H1 (cell line): Measurements from ENCODE around the gene TTC33. TPM values are rescaled to one million over a fixed set of nuclear protein-coding genes. Genes with fewer than 3 reads are reported as not detected.

ENCODE experiments used
- CTCF ChIA-PET: fragments of 300-600 bp; sonication (Branson Sonifier 250); formaldehyde crosslinking; loops from one replicate; lab custom pipeline; 2021; ENCODE audit not compliant: partially characterized antibody; lab: Charles Lee
- POLR2A ChIA-PET: fragments of 300-600 bp; sonication (Branson Sonifier 250); formaldehyde crosslinking; loops from one replicate; lab custom pipeline; 2021; ENCODE audit warnings: inconsistent platforms; ENCODE audit not compliant: partially characterized antibody; lab: Charles Lee
- DNase-seq, 2 experiments: peaks; one replicate each; pipeline versions ENCODE4 v3.0.0 to v3.0.0-alpha.2; 2010 to 2022; ENCODE audit warnings: low spot score in 2 of 2, low read depth in 1 of 2, mixed read lengths in 1 of 2
- FAIRE-seq: peaks from 2 replicates; lab custom pipeline; 2011; peaks lifted over from hg19 to GRCh38; lab: Jason Lieb, UNC
- H2AFZ ChIP-seq: 2 replicates; pipeline ENCODE4 v1.8.1; 2012; ENCODE audit warnings: low read length, inconsistent platforms
- H2AK5ac ChIP-seq: 2 replicates; pipeline ENCODE4 v1.6.1; 2013; ENCODE audit warnings: low read depth, low read length
- H2BK120ac ChIP-seq: replicated peaks from 2 replicates; pipeline ENCODE3; 2013; ENCODE audit warnings: low read depth, low read length, inconsistent platforms
- H2BK12ac ChIP-seq: 2 replicates; pipeline ENCODE4 v1.6.1; 2013; ENCODE audit warnings: low read depth, low read length
- H2BK15ac ChIP-seq: 2 replicates; pipeline ENCODE4 v1.6.1; 2013; ENCODE audit warnings: low read length
- H2BK20ac ChIP-seq: 2 replicates; pipeline ENCODE4 v1.6.1; 2013; ENCODE audit warnings: low read length
- H2BK5ac ChIP-seq: 2 replicates; pipeline ENCODE4 v1.6.1; 2013; ENCODE audit warnings: low read depth, low read length
- H3K14ac ChIP-seq: 2 replicates; pipeline ENCODE4 v1.6.1; 2013; ENCODE audit warnings: inconsistent platforms; ENCODE audit not compliant: insufficient read length
- H3K18ac ChIP-seq: 2 replicates; pipeline ENCODE4 v1.6.1; 2013; ENCODE audit warnings: low read length; ENCODE audit errors: extremely low read depth
- H3K23ac ChIP-seq: 2 replicates; pipeline ENCODE4 v1.6.1; 2013; ENCODE audit warnings: inconsistent platforms; ENCODE audit not compliant: insufficient read length
- H3K23me2 ChIP-seq: 2 replicates; pipeline ENCODE4 v1.6.1; 2013; ENCODE audit warnings: low read depth, low read length
- H3K27ac ChIP-seq: 2 replicates; pipeline ENCODE4 v1.6.1; 2011; ENCODE audit warnings: low read depth, low read length, inconsistent platforms
- H3K27me3 ChIP-seq, 4 experiments: replicated peaks in 1 of 4; 1 replicate in 1 of 4; 2 replicates in 3 of 4; pipeline versions ENCODE4 v1.6.1 to v1.8.1; 2011 to 2013; ENCODE audit warnings: low read length in 3 of 4, mild to moderate bottlenecking in 3 of 4, inconsistent platforms in 2 of 4, mixed read lengths in 2 of 4, moderate library complexity in 1 of 4; ENCODE audit not compliant: control insufficient read depth in 3 of 4, insufficient read depth in 3 of 4; ENCODE audit errors: extremely low read depth in 1 of 4
- H3K36me3 ChIP-seq, 4 experiments: 2 replicates each; pipeline versions ENCODE4 v1.6.1 to v1.8.1; 2011 to 2013; ENCODE audit warnings: mild to moderate bottlenecking in 4 of 4, low read length in 3 of 4, moderate library complexity in 2 of 4, control low read depth in 1 of 4, inconsistent platforms in 1 of 4; ENCODE audit not compliant: insufficient read depth in 4 of 4, control insufficient read depth in 2 of 4
- H3K4ac ChIP-seq: replicated peaks from 2 replicates; pipeline ENCODE3; 2013; ENCODE audit warnings: low read length, low read depth, mixed read lengths, inconsistent platforms; ENCODE audit not compliant: insufficient read length
- H3K4me1 ChIP-seq, 4 experiments: replicated peaks in 1 of 4; 1 replicate in 1 of 4; 2 replicates in 3 of 4; pipeline versions ENCODE4 v1.6.1 to v1.8.1; 2011 to 2013; ENCODE audit warnings: low read length in 3 of 4, inconsistent platforms in 2 of 4, mixed read lengths in 1 of 4; ENCODE audit not compliant: insufficient read depth in 4 of 4, control insufficient read depth in 3 of 4
- H3K4me2 ChIP-seq, 2 experiments: 2 replicates each; pipeline versions ENCODE4 v1.6.1 to v1.8.1; 2011 to 2013; ENCODE audit warnings: low read depth in 2 of 2, low read length in 2 of 2, control low read depth in 1 of 2, inconsistent platforms in 1 of 2, mild to moderate bottlenecking in 1 of 2; ENCODE audit not compliant: insufficient read depth in 1 of 2
- H3K4me3 ChIP-seq, 4 experiments: fragments of 200-600, 300-600 bp in 1 of 4; sonication (generic), shearing (Covaris generic), sonication (Bioruptor Twin) in 1 of 4; 2 replicates each; pipeline versions ENCODE4 v1.5.1 to v1.8.1; 2011 to 2016; ENCODE audit warnings: low read length in 4 of 4, low read depth in 3 of 4, control low read depth in 2 of 4, inconsistent platforms in 2 of 4, mild to moderate bottlenecking in 2 of 4, mixed read lengths in 1 of 4, moderate library complexity in 1 of 4; ENCODE audit not compliant: insufficient read depth in 2 of 4; ENCODE audit errors: extremely low read depth in 1 of 4
- H3K56ac ChIP-seq: replicated peaks from 2 replicates; pipeline ENCODE3; 2013; ENCODE audit warnings: low read depth, mild to moderate bottlenecking, mixed read lengths, low read length, inconsistent platforms; ENCODE audit not compliant: insufficient read length
- H3K79me1 ChIP-seq: 2 replicates; pipeline ENCODE4 v1.6.1; 2013; ENCODE audit warnings: low read depth, low read length, control low read depth
- H3K79me2 ChIP-seq, 2 experiments: 2 replicates each; pipeline versions ENCODE4 v1.6.1 to v1.8.1; 2012 to 2013; ENCODE audit warnings: low read length in 2 of 2, mild to moderate bottlenecking in 2 of 2, inconsistent platforms in 1 of 2; ENCODE audit not compliant: insufficient read depth in 2 of 2, control insufficient read depth in 1 of 2
- H3K9ac ChIP-seq, 4 experiments: replicated peaks in 1 of 4; 1 replicate in 1 of 4; 2 replicates in 3 of 4; pipeline versions ENCODE4 v1.6.1 to v1.8.1; 2011 to 2013; ENCODE audit warnings: low read depth in 3 of 4, low read length in 3 of 4, control low read depth in 2 of 4, mild to moderate bottlenecking in 2 of 4, moderate library complexity in 2 of 4, inconsistent platforms in 1 of 4; ENCODE audit errors: extremely low read depth in 1 of 4
- H3K9me3 ChIP-seq, 2 experiments: 2 replicates each; pipeline versions ENCODE4 v1.6.1 to v1.8.1; 2012 to 2013; ENCODE audit warnings: mild to moderate bottlenecking in 2 of 2, moderate library complexity in 2 of 2, control low read depth in 1 of 2, inconsistent platforms in 1 of 2, low read depth in 1 of 2, low read length in 1 of 2, mixed read lengths in 1 of 2; ENCODE audit not compliant: insufficient read depth in 2 of 2
- H4K20me1 ChIP-seq, 2 experiments: replicated peaks in 1 of 2; 2 replicates each; pipeline versions ENCODE3 to v1.8.1; 2011 to 2013; ENCODE audit warnings: inconsistent platforms in 2 of 2, low read length in 2 of 2, mild to moderate bottlenecking in 1 of 2; ENCODE audit not compliant: insufficient read depth in 2 of 2, control insufficient read depth in 1 of 2
- H4K5ac ChIP-seq: 2 replicates; pipeline ENCODE4 v1.6.1; 2013; ENCODE audit warnings: low read length, low read depth, mixed read lengths, inconsistent platforms; ENCODE audit not compliant: insufficient read length
- H4K8ac ChIP-seq: 2 replicates; pipeline ENCODE4 v1.8.0; 2013; ENCODE audit warnings: mild to moderate bottlenecking, moderate library complexity, low read length, inconsistent platforms; ENCODE audit not compliant: insufficient read depth; ENCODE audit errors: extremely low read depth
- H4K91ac ChIP-seq: replicated peaks from 2 replicates; pipeline ENCODE3; 2013; ENCODE audit warnings: low read length, mixed read lengths, inconsistent platforms; ENCODE audit not compliant: insufficient read length
- BCL11A ChIP-seq, 2 experiments: IDR thresholded peaks; one replicate each; pipeline ENCODE4 v1.6.1; 2011; ENCODE audit warnings: low read depth in 2 of 2, low read length in 2 of 2, mild to moderate bottlenecking in 2 of 2
- CEBPB ChIP-seq: IDR thresholded peaks from 2 replicates; pipeline ENCODE4 v1.6.1; 2012; ENCODE audit warnings: low read depth, low read length
- CHD1 ChIP-seq: IDR thresholded peaks from 2 replicates; pipeline ENCODE4 v1.6.1; 2012; ENCODE audit warnings: low read depth, low read length, improper control_type of control experiment
- CREB1 ChIP-seq: IDR thresholded peaks from 2 replicates; pipeline ENCODE4 v1.6.1; 2012; ENCODE audit warnings: inconsistent platforms
- GABPA ChIP-seq: IDR thresholded peaks from 2 replicates; pipeline ENCODE4 v1.6.1; 2011; ENCODE audit warnings: mild to moderate bottlenecking, low read length, moderate library complexity, borderline replicate concordance; ENCODE audit not compliant: insufficient read depth
- HDAC2 ChIP-seq, 2 experiments: fragments of 300-600 bp in 1 of 2; sonication (generic) in 1 of 2; IDR thresholded peaks; 2 replicates each; pipeline ENCODE4 v1.6.1; 2011 to 2012; ENCODE audit warnings: low read depth in 2 of 2, low read length in 2 of 2, mild to moderate bottlenecking in 2 of 2, moderate library complexity in 2 of 2, borderline replicate concordance in 1 of 2, inconsistent platforms in 1 of 2
- HDAC6 ChIP-seq: IDR thresholded peaks from one replicate; pipeline ENCODE4 v1.7.1; 2012; ENCODE audit warnings: low read depth, mild to moderate bottlenecking, inconsistent platforms, low read length, moderate library complexity
- JUND ChIP-seq: IDR thresholded peaks from 2 replicates; pipeline ENCODE4 v1.6.1; 2011; ENCODE audit warnings: mild to moderate bottlenecking, improper control_type of control experiment, low read length
- RNF2 ChIP-seq: fragments of 200-900, 300-1000 bp; sonication (generic); IDR thresholded peaks from 2 replicates; pipeline ENCODE4 v1.7.1; 2016; ENCODE audit warnings: borderline replicate concordance, low read depth, mild to moderate bottlenecking, antibody characterized with exemption, low read length; ENCODE audit not compliant: poor library complexity, severe bottlenecking; ENCODE audit errors: missing control alignments
- SP4 ChIP-seq: IDR thresholded peaks from 2 replicates; pipeline ENCODE4 v1.6.1; 2012; ENCODE audit warnings: low read length, inconsistent platforms
- WGBS, 2 experiments: shearing (Covaris generic) in 1 of 2; methylation state at CpG; one replicate each; pipeline versions ENCODE4 v1.1.6 to v1.1.7; 2013 to 2015; ENCODE audit warnings: low lambda C conversion rate in 2 of 2, mixed read lengths in 2 of 2, inconsistent platforms in 1 of 2, low coverage in 1 of 2, missing lambda C conversion rate in 1 of 2; ENCODE audit not compliant: insufficient replicate concordance in 2 of 2, insufficient coverage in 1 of 2, insufficient read length in 1 of 2; ENCODE audit errors: extremely low coverage in 1 of 2, missing lambda C conversion rate in 1 of 2; 5-methylcytosine and 5-hydroxymethylcytosine counted together
- polyA plus RNA-seq, 7 experiments: library from polyadenylated mRNA; depleted of rRNA in 3 of 7; stranded (reverse) in 5 of 7; unstranded in 2 of 7; fragments of >200 nt in 5 of 7; fragments of 200-250 nt in 2 of 7; gene quantifications; 1 replicate in 5 of 7; 2 replicates in 1 of 7; 4 replicates in 1 of 7; pipeline versions ENCODE4 v1.2.1 to v1.2.3, GENCODE V29; 2011 to 2013; ENCODE audit warnings: missing spikeins in 2 of 7, mixed read lengths in 2 of 7
- total RNA-seq: library from RNA; stranded (reverse); fragmentation: NEBNext Ultra II Directional; extraction: Animal tissue kit (Norgen Biotek cat#: 25700); gene quantifications from 2 replicates; pipeline ENCODE4 v1.2.1, GENCODE V29; 2021

TTC33 gene
- total and polyA plus RNA-seq, 2 of the 8 experiments (the other 6 are each of a cell fraction or from before 2014, with no cell fraction given), result 1.2 to 12.6 TPM

DNA sequence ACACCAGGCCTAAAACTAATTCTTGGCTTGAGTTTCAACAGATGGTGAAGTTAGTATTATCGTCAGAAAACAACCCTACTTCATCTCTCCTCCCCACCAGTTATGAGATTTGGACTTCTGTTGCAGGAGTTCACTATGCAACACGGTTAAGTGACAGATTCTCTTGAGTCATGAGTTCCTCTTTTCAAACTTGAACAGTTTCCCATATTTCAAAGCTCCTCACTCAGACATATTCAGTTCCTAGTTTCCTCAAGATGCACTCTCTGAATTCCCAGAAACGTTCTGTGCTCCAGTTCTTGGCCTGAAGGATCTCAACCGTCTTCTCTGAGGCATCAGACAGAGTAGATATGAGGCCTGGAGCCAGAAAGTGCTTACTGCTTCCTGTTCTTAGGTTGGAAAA lies 83.3 kb downstream of the TTC33 start:
- H3K36me3 ChIP-seq, result no peaks in the 10 kb centered on the region
- H3K23me2 ChIP-seq, result no peaks in the 10 kb centered on the region
- peaks cover 0 to 1% (median 0%) of the 10 kb centered on the region in 4 experiments; a peak in 1 of 7 replicates for H3K27me3 ChIP-seq
- ChIA-PET CTCF (interaction anchor here (0.6 kb wide), 1 partner anchor 351 kb away, joined by 3 read pairs; no protein-coding TSS in a partner anchor), POLR2A (no interaction called here)
- H2BK15ac ChIP-seq, result no peak overlapping the region
- no peak overlapping the region for H2AK5ac ChIP-seq
- no peak overlapping the region for H2BK120ac ChIP-seq
- H3K56ac ChIP-seq, result no peak overlapping the region
- no peak overlapping the region for H3K4me3 ChIP-seq
- no peak overlapping the region for H3K9ac ChIP-seq
- no peak overlapping the region for H3K23ac ChIP-seq
- H2AFZ ChIP-seq, result no peak overlapping the region
- no peak overlapping the region for H3K14ac ChIP-seq
- FAIRE-seq (no peak), DNase-seq (no peak)
- H2BK5ac ChIP-seq, result no peak overlapping the region
- WGBS, 2 experiments, result 87% methylated on average over 4 of the region's 4 CpGs; no CpG with 5 or more reads in 1 of the 2 experiments
- H3K9me3 ChIP-seq, result no peaks in the 10 kb centered on the region
- peaks cover 0 to 7% (median 2%) of the 10 kb centered on the region in 4 experiments; a peak in 4 of 7 replicates for H3K4me1 ChIP-seq
- no peaks in the 10 kb centered on the region for H3K79me2 ChIP-seq
- no peak overlapping the region for H2BK12ac ChIP-seq
- H2BK20ac ChIP-seq, result no peak overlapping the region
- no peak overlapping the region for H3K4ac ChIP-seq
- TF ChIP-seq CREB1 (no peak), CEBPB (no peak), SP4 (no peak), HDAC6 (no peak), BCL11A (IDR thresholded peaks at IDR 0.05; ENCODE audit: low read depth in 2 of 2, low read length in 2 of 2) (no peak), CHD1 (no peak), HDAC2 (IDR thresholded peaks at IDR 0.05; ENCODE audit: borderline replicate concordance in 1 of 2, low read depth in 2 of 2, low read length in 2 of 2) (no peak), RNF2 (no peak), GABPA (no peak), JUND (no peak)
- no peak overlapping the region for H3K27ac ChIP-seq
- H4K91ac ChIP-seq, result no peak overlapping the region
- H3K4me2 ChIP-seq, result no peak overlapping the region
- no peak overlapping the region for H4K8ac ChIP-seq
- H4K20me1 ChIP-seq, result no peaks in the 10 kb centered on the region
- H3K18ac ChIP-seq, result no peak overlapping the region
- H4K5ac ChIP-seq, result no peak overlapping the region
- H3K79me1 ChIP-seq, result no peaks in the 10 kb centered on the region
